ENCODE data around the gene MED13L. TPM values are rescaled to one million over a fixed set of nuclear protein-coding genes. Genes with fewer than 3 reads are reported as not detected.

Gene MED13L
- total and polyA plus RNA-seq, 2 of the 8 experiments (the other 6 are each of a cell fraction or from before 2014, with no cell fraction given): 15.9 to 51.7 TPM

GRCh38 chr12:116160231-116160630 lies 117.3 kb downstream of the MED13L start (continued):
- TF ChIP-seq ZNF274 (IDR thresholded peaks at IDR 0.05; ENCODE audit: borderline replicate concordance, extremely low read depth, low read length) (no peak), PHF8 (conservative IDR thresholded peaks at IDR 0.05; ENCODE audit: low read depth, low read length) (no peak), E2F6 (IDR thresholded peaks at IDR 0.05) (no peak)
